Neural cell (in vitro differentiated cells): Measurements from ENCODE around the gene NEU3. TPM values are rescaled to one million over a fixed set of nuclear protein-coding genes. Genes with fewer than 3 reads are reported as not detected.

Experiments
- H2AFZ ChIP-seq: fragments of 200-600, 300-800 bp; sonication (generic), shearing (Covaris generic); 2 replicates; pipeline ENCODE4 v1.6.0; 2014; ENCODE audit warnings: low read depth, mild to moderate bottlenecking, antibody characterized with exemption, low read length, moderate library complexity
- H3F3A ChIP-seq: fragments of 200-600 bp; shearing (Covaris generic); 2 replicates; pipeline ENCODE4 v1.6.1; 2016; ENCODE audit warnings: mild to moderate bottlenecking, moderate library complexity, mixed read lengths, antibody characterized with exemption, low read length; ENCODE audit not compliant: insufficient read depth, poor library complexity, severe bottlenecking
- H3K27ac ChIP-seq: fragments of 200-600, 300-800 bp; sonication (generic), shearing (Covaris generic); 2 replicates; pipeline ENCODE4 v1.5.1; 2014; ENCODE audit warnings: mild to moderate bottlenecking, low read length, moderate library complexity
- H3K27me3 ChIP-seq: fragments of 300-800, 200-600 bp; sonication (generic), shearing (Covaris generic); 2 replicates; pipeline ENCODE4 v1.6.0; 2014; ENCODE audit warnings: mild to moderate bottlenecking, low read depth, low read length, moderate library complexity; ENCODE audit not compliant: insufficient read depth
- H3K36me3 ChIP-seq: fragments of 300-800, 200-600 bp; sonication (generic), shearing (Covaris generic); 2 replicates; pipeline ENCODE4 v1.5.1; 2014; ENCODE audit warnings: mild to moderate bottlenecking, antibody characterized with exemption, low read length, moderate library complexity; ENCODE audit not compliant: insufficient read depth
- H3K4me2 ChIP-seq: fragments of 300-800, 200-600 bp; sonication (generic), shearing (Covaris generic); 2 replicates; pipeline ENCODE4 v1.6.0; 2014; ENCODE audit warnings: mild to moderate bottlenecking, low read length
- H3K4me3 ChIP-seq: fragments of 300-800, 200-600 bp; sonication (generic), shearing (Covaris generic); 2 replicates; pipeline ENCODE4 v1.5.1; 2014; ENCODE audit warnings: mild to moderate bottlenecking, low read length, moderate library complexity
- H3K79me2 ChIP-seq: fragments of 200-600 bp; shearing (Covaris generic); replicated peaks from 2 replicates; pipeline ENCODE4 v1.6.0; 2014; ENCODE audit warnings: mild to moderate bottlenecking, low read length, moderate library complexity; ENCODE audit not compliant: insufficient read depth
- H3K9ac ChIP-seq: fragments of 300-800, 200-600 bp; sonication (generic), shearing (Covaris generic); 2 replicates; pipeline ENCODE4 v1.6.1; 2016; ENCODE audit warnings: mild to moderate bottlenecking, low read length, mixed read lengths
- H3K9me2 ChIP-seq: fragments of 200-600 bp; shearing (Covaris generic); 2 replicates; pipeline ENCODE4 v1.6.1; 2016; ENCODE audit warnings: mild to moderate bottlenecking, low read length, mixed read lengths; ENCODE audit not compliant: insufficient read depth
- H3K9me3 ChIP-seq: fragments of 200-600, 300-800 bp; sonication (generic), shearing (Covaris generic); 2 replicates; pipeline ENCODE4 v1.6.1; 2016; ENCODE audit warnings: mild to moderate bottlenecking, mixed run types, low read length, moderate library complexity, mixed read lengths
- H4K20me1 ChIP-seq: fragments of 200-600 bp; shearing (Covaris generic); 2 replicates; pipeline ENCODE4 v1.6.1; 2016; ENCODE audit warnings: mild to moderate bottlenecking, mixed run types; ENCODE audit not compliant: insufficient read depth
- EP300 ChIP-seq: fragments of 450-650 bp; conservative IDR thresholded peaks from 2 replicates; pipeline ENCODE4 v1.6.1; 2014; ENCODE audit warnings: antibody characterized with exemption, mild to moderate bottlenecking, moderate library complexity; ENCODE audit not compliant: poor library complexity, severe bottlenecking
- EZH2 ChIP-seq: fragments of 200-600, 300-800 bp; shearing (Covaris generic), sonication (generic); IDR thresholded peaks from 2 replicates; pipeline ENCODE4 v1.6.1; 2014; ENCODE audit warnings: antibody characterized with exemption, low read length, borderline replicate concordance, mild to moderate bottlenecking; ENCODE audit not compliant: insufficient read depth, poor library complexity, severe bottlenecking
- MXI1 ChIP-seq: fragments of 450-650 bp; conservative IDR thresholded peaks from 2 replicates; pipeline ENCODE4 v1.6.1; 2014; ENCODE audit warnings: antibody characterized with exemption, mild to moderate bottlenecking; ENCODE audit not compliant: poor library complexity, severe bottlenecking
- POLR2AphosphoS5 ChIP-seq: IDR thresholded peaks from 2 replicates; pipeline ENCODE4 v1.6.1; 2012
- RAD21 ChIP-seq: fragments of 450-650 bp; conservative IDR thresholded peaks from 2 replicates; pipeline ENCODE4 v1.6.1; 2014; ENCODE audit warnings: antibody characterized with exemption, mild to moderate bottlenecking, moderate library complexity
- SMC3 ChIP-seq: fragments of 450-650 bp; conservative IDR thresholded peaks from 2 replicates; pipeline ENCODE4 v1.6.1; 2014; ENCODE audit warnings: antibody characterized with exemption, mild to moderate bottlenecking, moderate library complexity; ENCODE audit not compliant: poor library complexity
- TAF1 ChIP-seq: IDR thresholded peaks from 2 replicates; pipeline ENCODE4 v1.6.1; 2012; ENCODE audit warnings: low read depth
- polyA minus RNA-seq: library from RNA; depleted of rRNA, polyadenylated mRNA; stranded (reverse); fragments of >200 nt; gene quantifications from 2 replicates; pipeline ENCODE4 v1.2.3, GENCODE V29; 2014
- polyA plus RNA-seq: library from polyadenylated mRNA; depleted of rRNA; stranded (reverse); fragments of >200 nt; gene quantifications from 2 replicates; pipeline ENCODE4 v1.2.3, GENCODE V29; 2014
- TF ChIP-seq, protein P1 (sequence below): IDR thresholded peaks from 2 replicates; pipeline ENCODE4 v1.6.1; 2012; ENCODE audit warnings: borderline replicate concordance
- TF ChIP-seq, protein P2 (sequence below): fragments of 450-650 bp; IDR thresholded peaks from 2 replicates; pipeline ENCODE4 v1.5.1; 2014; ENCODE audit warnings: antibody characterized with exemption, mild to moderate bottlenecking, moderate library complexity; ENCODE audit not compliant: poor library complexity, severe bottlenecking

NEU3 gene, protein sequence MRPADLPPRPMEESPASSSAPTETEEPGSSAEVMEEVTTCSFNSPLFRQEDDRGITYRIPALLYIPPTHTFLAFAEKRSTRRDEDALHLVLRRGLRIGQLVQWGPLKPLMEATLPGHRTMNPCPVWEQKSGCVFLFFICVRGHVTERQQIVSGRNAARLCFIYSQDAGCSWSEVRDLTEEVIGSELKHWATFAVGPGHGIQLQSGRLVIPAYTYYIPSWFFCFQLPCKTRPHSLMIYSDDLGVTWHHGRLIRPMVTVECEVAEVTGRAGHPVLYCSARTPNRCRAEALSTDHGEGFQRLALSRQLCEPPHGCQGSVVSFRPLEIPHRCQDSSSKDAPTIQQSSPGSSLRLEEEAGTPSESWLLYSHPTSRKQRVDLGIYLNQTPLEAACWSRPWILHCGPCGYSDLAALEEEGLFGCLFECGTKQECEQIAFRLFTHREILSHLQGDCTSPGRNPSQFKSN
- polyA plus RNA-seq (16.3 and 16.9 TPM in 2 replicates), polyA minus RNA-seq (26.6 and 29.9 TPM in 2 replicates)

DNA sequence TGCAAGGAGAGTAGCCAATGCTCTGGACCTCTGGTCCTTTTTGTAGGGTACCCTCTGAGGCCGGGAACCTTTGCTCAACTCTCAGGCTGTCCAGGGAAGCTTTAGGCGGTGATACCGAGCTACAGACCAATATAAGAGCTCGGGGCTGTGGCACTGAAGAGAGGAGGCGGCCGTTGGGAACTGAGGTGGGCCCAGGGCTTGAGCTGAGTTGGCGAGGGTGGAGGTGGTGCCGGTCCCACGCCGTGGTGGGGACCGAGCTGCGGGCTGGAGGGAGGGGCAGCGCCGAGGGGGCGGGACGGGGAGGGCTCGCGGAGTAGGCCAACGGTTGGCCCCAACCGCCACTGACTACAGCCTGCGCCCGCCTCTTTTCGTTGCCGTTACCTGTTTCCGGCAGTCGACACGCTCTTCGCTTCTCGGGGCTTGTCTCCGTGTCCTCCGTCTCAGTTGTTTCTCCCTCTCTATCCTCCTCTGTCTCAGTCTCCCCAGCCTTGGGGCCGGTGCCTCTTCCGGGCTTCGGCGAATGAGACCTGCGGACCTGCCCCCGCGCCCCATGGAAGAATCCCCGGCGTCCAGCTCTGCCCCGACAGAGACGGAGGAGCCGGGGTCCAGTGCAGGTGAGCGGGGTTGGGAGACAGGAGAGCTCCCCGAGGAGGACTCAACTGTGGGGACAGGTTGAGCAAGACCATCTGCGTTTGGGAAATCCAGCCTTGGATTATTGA, at the start of gene NEU3:
Gene NEU3 (plus strand): TSS at position 393 of the 719 bp plus-strand sequence. CDS start 128 bp downstream, at position 521.
- Histone ChIP-seq H3K36me3 (peaks cover 5% of the 10 kb centered on the region), H3K4me2 (peak within 1 kb of the TSS; percentile 56), H3K9me2 (no peaks in the 10 kb centered on the region), H3K79me2 (no peaks in the 10 kb centered on the region), H3K27ac (peak within 1 kb of the TSS; percentile 27), H3K4me3 (peak within 1 kb of the TSS; percentile 86), H4K20me1 (no peaks in the 10 kb centered on the region), H3F3A (no peaks in the 10 kb centered on the region), H2AFZ (peak within 1 kb of the TSS; percentile 41), H3K9ac (peak within 1 kb of the TSS; percentile 71), H3K9me3 (no peaks in the 10 kb centered on the region), H3K27me3 (no peaks in the 10 kb centered on the region)
- no peak for TF ChIP-seq MXI1
- TF ChIP-seq SMC3 = no peak
- no peak for TF ChIP-seq RAD21
- no peak for TF ChIP-seq EP300
- TF ChIP-seq, protein P1, sequence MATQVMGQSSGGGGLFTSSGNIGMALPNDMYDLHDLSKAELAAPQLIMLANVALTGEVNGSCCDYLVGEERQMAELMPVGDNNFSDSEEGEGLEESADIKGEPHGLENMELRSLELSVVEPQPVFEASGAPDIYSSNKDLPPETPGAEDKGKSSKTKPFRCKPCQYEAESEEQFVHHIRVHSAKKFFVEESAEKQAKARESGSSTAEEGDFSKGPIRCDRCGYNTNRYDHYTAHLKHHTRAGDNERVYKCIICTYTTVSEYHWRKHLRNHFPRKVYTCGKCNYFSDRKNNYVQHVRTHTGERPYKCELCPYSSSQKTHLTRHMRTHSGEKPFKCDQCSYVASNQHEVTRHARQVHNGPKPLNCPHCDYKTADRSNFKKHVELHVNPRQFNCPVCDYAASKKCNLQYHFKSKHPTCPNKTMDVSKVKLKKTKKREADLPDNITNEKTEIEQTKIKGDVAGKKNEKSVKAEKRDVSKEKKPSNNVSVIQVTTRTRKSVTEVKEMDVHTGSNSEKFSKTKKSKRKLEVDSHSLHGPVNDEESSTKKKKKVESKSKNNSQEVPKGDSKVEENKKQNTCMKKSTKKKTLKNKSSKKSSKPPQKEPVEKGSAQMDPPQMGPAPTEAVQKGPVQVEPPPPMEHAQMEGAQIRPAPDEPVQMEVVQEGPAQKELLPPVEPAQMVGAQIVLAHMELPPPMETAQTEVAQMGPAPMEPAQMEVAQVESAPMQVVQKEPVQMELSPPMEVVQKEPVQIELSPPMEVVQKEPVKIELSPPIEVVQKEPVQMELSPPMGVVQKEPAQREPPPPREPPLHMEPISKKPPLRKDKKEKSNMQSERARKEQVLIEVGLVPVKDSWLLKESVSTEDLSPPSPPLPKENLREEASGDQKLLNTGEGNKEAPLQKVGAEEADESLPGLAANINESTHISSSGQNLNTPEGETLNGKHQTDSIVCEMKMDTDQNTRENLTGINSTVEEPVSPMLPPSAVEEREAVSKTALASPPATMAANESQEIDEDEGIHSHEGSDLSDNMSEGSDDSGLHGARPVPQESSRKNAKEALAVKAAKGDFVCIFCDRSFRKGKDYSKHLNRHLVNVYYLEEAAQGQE = peak; percentile 7
- TF ChIP-seq EZH2 = no peak
- TF ChIP-seq POLR2AphosphoS5 = peak; percentile 55
- peak; percentile 49 for TF ChIP-seq TAF1
- TF ChIP-seq, protein P2, sequence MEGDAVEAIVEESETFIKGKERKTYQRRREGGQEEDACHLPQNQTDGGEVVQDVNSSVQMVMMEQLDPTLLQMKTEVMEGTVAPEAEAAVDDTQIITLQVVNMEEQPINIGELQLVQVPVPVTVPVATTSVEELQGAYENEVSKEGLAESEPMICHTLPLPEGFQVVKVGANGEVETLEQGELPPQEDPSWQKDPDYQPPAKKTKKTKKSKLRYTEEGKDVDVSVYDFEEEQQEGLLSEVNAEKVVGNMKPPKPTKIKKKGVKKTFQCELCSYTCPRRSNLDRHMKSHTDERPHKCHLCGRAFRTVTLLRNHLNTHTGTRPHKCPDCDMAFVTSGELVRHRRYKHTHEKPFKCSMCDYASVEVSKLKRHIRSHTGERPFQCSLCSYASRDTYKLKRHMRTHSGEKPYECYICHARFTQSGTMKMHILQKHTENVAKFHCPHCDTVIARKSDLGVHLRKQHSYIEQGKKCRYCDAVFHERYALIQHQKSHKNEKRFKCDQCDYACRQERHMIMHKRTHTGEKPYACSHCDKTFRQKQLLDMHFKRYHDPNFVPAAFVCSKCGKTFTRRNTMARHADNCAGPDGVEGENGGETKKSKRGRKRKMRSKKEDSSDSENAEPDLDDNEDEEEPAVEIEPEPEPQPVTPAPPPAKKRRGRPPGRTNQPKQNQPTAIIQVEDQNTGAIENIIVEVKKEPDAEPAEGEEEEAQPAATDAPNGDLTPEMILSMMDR = no peak

DNA sequence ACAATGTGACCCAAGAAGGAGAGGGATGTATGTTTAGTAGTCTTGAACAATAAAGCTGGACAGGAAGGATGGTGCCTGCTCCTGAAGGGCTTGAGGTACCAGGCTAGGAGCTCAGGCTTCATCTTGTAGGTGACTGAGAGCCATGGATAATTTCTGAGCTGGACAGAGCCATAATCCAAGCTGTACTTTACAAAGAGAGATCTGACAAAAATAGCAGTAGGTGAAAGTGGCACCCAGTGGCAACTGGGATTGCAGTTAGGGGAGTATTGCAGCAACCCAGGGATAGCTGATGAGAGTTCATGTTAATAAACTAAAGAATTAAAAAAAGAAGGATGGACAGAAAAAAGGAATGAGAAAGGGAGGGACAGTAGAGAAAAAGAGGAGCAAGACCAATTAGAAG, 47.2 kb upstream of the NEU3 start:
- Histone ChIP-seq H2AFZ (no peak overlapping the region), H3K4me3 (no peak overlapping the region), H3K36me3 (no peaks in the 10 kb centered on the region), H3K79me2 (no peaks in the 10 kb centered on the region), H4K20me1 (no peaks in the 10 kb centered on the region), H3K9me2 (no peaks in the 10 kb centered on the region), H3K27me3 (no peaks in the 10 kb centered on the region), H3K9me3 (no peaks in the 10 kb centered on the region), H3K4me2 (no peak overlapping the region), H3K9ac (no peak overlapping the region), H3K27ac (no peak overlapping the region), H3F3A (no peaks in the 10 kb centered on the region)
- TF ChIP-seq POLR2AphosphoS5 (no peak), SMC3 (no peak)
- TF ChIP-seq, protein P2 = no peak
